B cell (primary cell): Measurements from ENCODE around the gene MYO1B. TPM values are rescaled to one million over a fixed set of nuclear protein-coding genes. Genes with fewer than 3 reads are reported as not detected.

Experiments used
- ATAC-seq: fragments of 200-7000 bp; cut with Tn5 transposase; one replicate; pipeline ENCODE4 v1.10.0; 2021; ENCODE audit warnings: low read depth, mild to moderate bottlenecking, moderate number of reproducible peaks, moderate library complexity
- CTCF ChIA-PET: fragments of 350-600 bp; sonication (Branson Sonifier 250); formaldehyde crosslinking; loops from one replicate; lab custom pipeline; 2021; ENCODE audit warnings: antibody characterized with exemption, inconsistent platforms; lab: Charles Lee
- POLR2A ChIA-PET: fragments of 350-600 bp; sonication (Branson Sonifier 250); formaldehyde crosslinking; loops from one replicate; lab custom pipeline; 2021; ENCODE audit warnings: antibody characterized with exemption; lab: Charles Lee
- DNase-seq: peaks from one replicate; pipeline ENCODE4 v3.0.0; 2013
- H2AFZ ChIP-seq: 2 replicates; pipeline ENCODE4 v1.6.1; 2012; ENCODE audit warnings: mild to moderate bottlenecking, low read depth, low read length; ENCODE audit not compliant: insufficient read depth, poor library complexity, severe bottlenecking
- H3K27ac ChIP-seq, 2 donors: 1 replicate in 1 of 2; 2 replicates in 1 of 2; pipeline ENCODE4 v1.5.1; 2012 to 2013; ENCODE audit warnings: low read length in 2 of 2, mild to moderate bottlenecking in 2 of 2, moderate library complexity in 1 of 2
- H3K27me3 ChIP-seq, 4 experiments: fragments of 200-600 bp in 1 of 4; sonication (generic) in 1 of 4; replicated peaks in 1 of 4; 1 replicate in 2 of 4; 2 replicates in 2 of 4; pipeline versions ENCODE4 v1.6.1 to v1.7.0; 2013 to 2016; ENCODE audit warnings: low read length in 3 of 4, mild to moderate bottlenecking in 2 of 4, mixed read lengths in 1 of 4, moderate library complexity in 1 of 4; ENCODE audit not compliant: insufficient read depth in 4 of 4, control insufficient read depth in 3 of 4; ENCODE audit errors: control extremely low read depth in 1 of 4
- H3K36me3 ChIP-seq, 2 experiments: replicated peaks in 1 of 2; 1 replicate in 1 of 2; 2 replicates in 1 of 2; pipeline versions ENCODE4 v1.6.1 to v1.7.1; 2013; ENCODE audit warnings: low read length in 1 of 2; ENCODE audit not compliant: insufficient read depth in 2 of 2, control insufficient read depth in 1 of 2; ENCODE audit errors: control extremely low read depth in 1 of 2, extremely low read depth in 1 of 2
- H3K4me1 ChIP-seq, 2 donors: fragments of 200-600 bp in 1 of 2; sonication (generic) in 1 of 2; 1 replicate in 1 of 2; 2 replicates in 1 of 2; pipeline versions ENCODE4 v1.5.1 to v1.6.1; 2013 to 2017; ENCODE audit warnings: low read length in 2 of 2; ENCODE audit not compliant: control insufficient read depth in 2 of 2, insufficient read depth in 2 of 2
- H3K4me2 ChIP-seq: replicated peaks from 2 replicates; pipeline ENCODE3; 2012; ENCODE audit warnings: mild to moderate bottlenecking, low read depth, low read length; ENCODE audit not compliant: poor library complexity, severe bottlenecking
- H3K4me3 ChIP-seq, 5 experiments: fragments of 200-600 bp in 1 of 5; sonication (generic) in 1 of 5; 1 replicate in 3 of 5; 2 replicates in 2 of 5; pipeline versions ENCODE4 v1.5.1 to v1.7.0; 2011 to 2016; ENCODE audit warnings: low read length in 4 of 5, mild to moderate bottlenecking in 4 of 5, low read depth in 2 of 5, control low read depth in 1 of 5, moderate library complexity in 1 of 5; ENCODE audit not compliant: insufficient read depth in 1 of 5; ENCODE audit errors: control extremely low read depth in 1 of 5, extremely low read depth in 1 of 5
- H3K79me2 ChIP-seq: fragments of 200-600 bp; sonication (generic); one replicate; pipeline ENCODE4 v1.6.0; 2016; ENCODE audit warnings: low read length; ENCODE audit not compliant: control insufficient read depth, insufficient read depth
- H3K9ac ChIP-seq: fragments of 200-600 bp; sonication (generic); 2 replicates; pipeline ENCODE4 v1.6.1; 2017; ENCODE audit warnings: mild to moderate bottlenecking, low read length, moderate library complexity
- H3K9me3 ChIP-seq, 3 donors: one replicate each; pipeline versions ENCODE4 v1.6.1 to v1.7.1; 2013; ENCODE audit warnings: low read length in 2 of 3; ENCODE audit not compliant: control insufficient read depth in 2 of 3, insufficient read depth in 1 of 3; ENCODE audit errors: control extremely low read depth in 1 of 3
- H4K20me1 ChIP-seq: 2 replicates; pipeline ENCODE4 v1.6.0; 2012; ENCODE audit warnings: mild to moderate bottlenecking, low read length; ENCODE audit not compliant: insufficient read depth, control insufficient read depth, poor library complexity, severe bottlenecking
- H3K27ac Mint-ChIP-seq: one replicate; pipeline ENCODE4 v1.8.0; 2021; ENCODE audit warnings: mixed read lengths
- H3K27me3 Mint-ChIP-seq: one replicate; pipeline ENCODE4 v1.8.0; 2021; ENCODE audit warnings: mixed read lengths
- H3K4me1 Mint-ChIP-seq: one replicate; pipeline ENCODE4 v1.8.0; 2021; ENCODE audit warnings: mixed read lengths
- H3K4me3 Mint-ChIP-seq: one replicate; pipeline ENCODE4 v1.8.0; 2021; ENCODE audit warnings: mixed read lengths
- H3K9me3 Mint-ChIP-seq: one replicate; pipeline ENCODE4 v1.8.0; 2022; ENCODE audit warnings: mixed read lengths; ENCODE audit not compliant: insufficient read depth
- CTCF ChIP-seq: fragments of 200-600 bp; IDR thresholded peaks from one replicate; pipeline ENCODE4 v1.8.0; 2022; ENCODE audit warnings: antibody characterized with exemption, mild to moderate bottlenecking
- EZH2 ChIP-seq: IDR thresholded peaks from 2 replicates; pipeline ENCODE4 v1.6.1; 2012; ENCODE audit warnings: borderline replicate concordance, low read depth, mild to moderate bottlenecking, moderate library complexity, low read length; ENCODE audit not compliant: insufficient read depth, poor library complexity, severe bottlenecking
- WGBS: methylation state at CpG from one replicate; pipeline ENCODE4 v1.1.5; 2013; ENCODE audit warnings: missing lambda C conversion rate; ENCODE audit not compliant: insufficient coverage; 5-methylcytosine and 5-hydroxymethylcytosine counted together
- intact Hi-C: fragments of 100-400 bp; cut with micrococcal nuclease; formaldehyde crosslinking; loops from one replicate; pipeline ENCODE4 v1.10.0; 2022
- polyA plus RNA-seq: library from polyadenylated mRNA; depleted of rRNA; stranded (reverse); fragments of >200 nt; gene quantifications from 2 replicates; pipeline ENCODE4 v1.2.3, GENCODE V29; 2012
- total RNA-seq, 2 donors: library from RNA; stranded (reverse); fragments of 120-200 nt in 1 of 2; gene quantifications; 1 replicate in 1 of 2; 2 replicates in 1 of 2; pipeline versions ENCODE4 v1.2.3 to v1.2.4, GENCODE V29; 2013 to 2022

The MYO1B gene
- total and polyA plus RNA-seq, 2 donors (not counting 1 experiment from before 2014, with no cell fraction given) = 0.67 to 4.4 TPM

GRCh38 chr2:191249156-191249813 is 4.1 kb downstream of the MYO1B start:
- peaks cover 4 to 14% of the 10 kb centered on the region in 2 donors for H3K4me1 ChIP-seq
- ChIA-PET CTCF (no interaction called here), POLR2A (no interaction called here)
- 60% methylated on average over 1 of the region's 2 CpGs for WGBS
- H3K27ac ChIP-seq = no peak overlapping the region
- no peak overlapping the region for H2AFZ ChIP-seq
- DNase-seq (no peak), ATAC-seq (no peak)
- intact Hi-C loops = loop anchor here (5.0 to 10.0 kb wide), 2 partner anchors 48 to 116 kb away; no protein-coding TSS in a partner anchor
- H3K27me3 ChIP-seq = no peaks in the 10 kb centered on the region
- Mint-ChIP-seq H3K27me3 (peaks cover 7% of the 10 kb centered on the region), H3K27ac (no peak overlapping the region), H3K4me1 (peaks cover 14% of the 10 kb centered on the region), H3K9me3 (no peaks in the 10 kb centered on the region), H3K4me3 (no peak overlapping the region)
- H3K4me3 ChIP-seq = no peak overlapping the region
- no peaks in the 10 kb centered on the region for H4K20me1 ChIP-seq
- H3K36me3 ChIP-seq = no peaks in the 10 kb centered on the region
- no peak for TF ChIP-seq CTCF
- TF ChIP-seq EZH2 = no peak
- peaks cover 3% of the 10 kb centered on the region for H3K79me2 ChIP-seq
- H3K4me2 ChIP-seq = no peak overlapping the region
- no peak overlapping the region for H3K9ac ChIP-seq
- H3K9me3 ChIP-seq = no peaks in the 10 kb centered on the region

- peaks cover 7% of the 10 kb centered on the region for H3K27me3 Mint-ChIP-seq
- no peaks in the 10 kb centered on the region for H3K9me3 Mint-ChIP-seq
- Histone ChIP-seq H3K4me1 (peaks cover 4 to 7% of the 10 kb centered on the region in 2 donors), H3K9me3 (no peaks in the 10 kb centered on the region), H3K27me3 (no peaks in the 10 kb centered on the region), H3K9ac (no peak overlapping the region), H2AFZ (no peak overlapping the region), H3K27ac (no peak overlapping the region), H4K20me1 (no peaks in the 10 kb centered on the region), H3K4me2 (no peak overlapping the region), H3K36me3 (no peaks in the 10 kb centered on the region), H3K4me3 (no peak overlapping the region), H3K79me2 (peaks cover 10% of the 10 kb centered on the region)
- H3K27ac Mint-ChIP-seq = no peak overlapping the region
- ChIA-PET POLR2A (no interaction called here), CTCF (no interaction called here)
- H3K4me3 Mint-ChIP-seq = no peak overlapping the region
- no CpG with 5 or more reads among the region's 1 CpG for WGBS
- no peak for TF ChIP-seq CTCF
- no peak for TF ChIP-seq EZH2
- intact Hi-C loops = no loop called here
- H3K4me1 Mint-ChIP-seq = peaks cover 9% of the 10 kb centered on the region
- DNase-seq = no peak
- no peak for ATAC-seq
These were observed 5.2 kb downstream of the MYO1B start for GRCh38 chr2:191250400-191250799.
